HepG2 (cell line): ENCODE measurements around the gene SMIM44. TPM values are rescaled to one million over a fixed set of nuclear protein-coding genes. Genes with fewer than 3 reads are reported as not detected.

ENCODE experiments used
- ATAC-seq: fragments of 200-7000 bp; cut with Tn5 transposase; 3 replicates; pipeline ENCODE4 v1.9.1; 2020; ENCODE audit warnings: mild to moderate bottlenecking, moderate library complexity
- BruUV-seq: library from RNA; stranded (reverse); fragments of 400-500 nt; replicated peaks from 2 replicates; lab custom pipeline; 2021; lab: Mats Ljungman, UMichigan
- CTCF ChIA-PET: fragments of 300-600 bp; formaldehyde crosslinking; extraction: SDS; loops from one replicate; lab custom pipeline; 2021; ENCODE audit warnings: low total read pairs, inconsistent platforms, low intra/inter-chr PET ratio; lab: Yijun Ruan, JAX
- POLR2A ChIA-PET: fragments of 350-600 bp; sonication (Branson Sonifier 250); formaldehyde crosslinking; loops from one replicate; lab custom pipeline; 2020; ENCODE audit warnings: antibody characterized with exemption, inconsistent platforms; lab: Yijun Ruan, JAX
- DNase-seq: peaks from one replicate; pipeline ENCODE4 v3.0.0-alpha.2; 2015; ENCODE audit warnings: low spot score
- FAIRE-seq: peaks from 3 replicates; lab custom pipeline; 2011; peaks lifted over from hg19 to GRCh38; lab: Jason Lieb, UNC
- H2AFZ ChIP-seq: one replicate; pipeline ENCODE4 v1.6.1; 2011; ENCODE audit warnings: low read length, inconsistent platforms
- H3K27ac ChIP-seq: fragments of 300-600 bp; 3 replicates; pipeline ENCODE4 v1.8.0; 2011; ENCODE audit warnings: mixed run types, mild to moderate bottlenecking, mixed read lengths, low read length, inconsistent platforms; ENCODE audit not compliant: insufficient read depth; ENCODE audit errors: extremely low read length
- H3K27me3 ChIP-seq, 2 experiments: fragments of 200-600 bp in 1 of 2; 2 replicates in 1 of 2; 3 replicates in 1 of 2; pipeline versions ENCODE4 v1.6.0 to v1.8.0; 2011; ENCODE audit warnings: low read length in 2 of 2, mild to moderate bottlenecking in 2 of 2, moderate library complexity in 2 of 2, inconsistent platforms in 1 of 2; ENCODE audit not compliant: insufficient read depth in 2 of 2, control insufficient read depth in 1 of 2
- H3K36me3 ChIP-seq, 2 experiments: fragments of 200-600 bp in 1 of 2; replicated peaks in 1 of 2; 2 replicates in 1 of 2; 3 replicates in 1 of 2; pipeline versions ENCODE4 v1.5.1 to v1.8.0; 2011; ENCODE audit warnings: low read length in 2 of 2, inconsistent platforms in 1 of 2; ENCODE audit not compliant: insufficient read depth in 2 of 2, control insufficient read depth in 1 of 2
- H3K4me1 ChIP-seq: 2 replicates; pipeline ENCODE4 v1.5.1; 2012; ENCODE audit warnings: low read length, inconsistent platforms; ENCODE audit not compliant: insufficient read depth
- H3K4me2 ChIP-seq: 2 replicates; pipeline ENCODE4 v1.6.0; 2011; ENCODE audit warnings: low read depth, low read length, inconsistent platforms
- H3K4me3 ChIP-seq, 3 experiments: fragments of 200-600 bp in 1 of 3; sonication (generic), shearing (Covaris generic) in 1 of 3; replicated peaks in 1 of 3; 2 replicates each; pipeline ENCODE4 v1.5.1; 2011 to 2016; ENCODE audit warnings: low read length in 3 of 3, inconsistent platforms in 2 of 3, low read depth in 2 of 3, mild to moderate bottlenecking in 2 of 3, control low read depth in 1 of 3, mixed read lengths in 1 of 3; ENCODE audit not compliant: insufficient read depth in 1 of 3
- H3K79me2 ChIP-seq: one replicate; pipeline ENCODE4 v1.6.1; 2011; ENCODE audit warnings: low read length, inconsistent platforms; ENCODE audit not compliant: insufficient read depth
- H3K9ac ChIP-seq: 2 replicates; pipeline ENCODE4 v1.6.0; 2011; ENCODE audit warnings: mild to moderate bottlenecking, low read depth, low read length, inconsistent platforms; ENCODE audit not compliant: insufficient read depth
- H3K9me3 ChIP-seq: 2 replicates; pipeline ENCODE4 v1.5.1; 2012; ENCODE audit warnings: mild to moderate bottlenecking, low read length
- H4K20me1 ChIP-seq: 2 replicates; pipeline ENCODE4 v1.6.0; 2011; ENCODE audit warnings: inconsistent platforms, mild to moderate bottlenecking, low read length, moderate library complexity; ENCODE audit not compliant: insufficient read depth
- ZNF205 ChIP-seq: IDR thresholded peaks from 2 replicates; pipeline ENCODE4 v1.6.1; 2018; ENCODE audit warnings: missing biosample characterization, missing genetic modification reagents
- ZNF264 ChIP-seq: sonication (generic); formaldehyde crosslinking; IDR thresholded peaks from 2 replicates; pipeline ENCODE4 v1.4.0; 2020; ENCODE audit warnings: missing genetic modification reagents
- ZNF672 ChIP-seq: sonication (generic); formaldehyde crosslinking; IDR thresholded peaks from 2 replicates; pipeline ENCODE4 v1.8.1; 2022; ENCODE audit warnings: missing genetic modification reagents
- WGBS: methylation state at CpG from one replicate; pipeline ENCODE4 v1.1.6; 2017; ENCODE audit warnings: low lambda C conversion rate; 5-methylcytosine and 5-hydroxymethylcytosine counted together
- in situ Hi-C: cut with HindIII; loops from 2 replicates; pipeline ENCODE4 v1.10.0; 2017; ENCODE audit warnings: low pct_unique_long_range_greater_than_20kb; ENCODE audit not compliant: extremely low pct_ligation_motif_present
- intact Hi-C: fragments of 100-400 bp; cut with micrococcal nuclease; formaldehyde crosslinking; loops from one replicate; pipeline ENCODE4 v1.10.0; 2022; ENCODE audit not compliant: unreplicated experiment
- polyA plus RNA-seq, 8 experiments: library from polyadenylated mRNA; depleted of rRNA in 3 of 8; stranded (reverse) in 7 of 8; unstranded in 1 of 8; fragments of >200 nt; fragmentation: Illumina TruSeq in 4 of 8; extraction: Trizol in 4 of 8; gene quantifications; 2 replicates each; pipeline versions ENCODE4 v1.2.1 to v1.2.3, GENCODE V29; 2011 to 2016; ENCODE audit warnings: low read depth in 4 of 8, missing spikeins in 1 of 8, mixed read lengths in 1 of 8; ENCODE audit not compliant: insufficient read depth in 1 of 8
- total RNA-seq, 5 experiments: library from RNA; depleted of rRNA; stranded (reverse); fragments of >200 nt; fragmentation: Illumina TruSeq; extraction: Trizol; gene quantifications; 2 replicates each; pipeline ENCODE4 v1.2.3, GENCODE V29; 2016; ENCODE audit warnings: low read depth in 1 of 5
- TF ChIP-seq, protein P1 (sequence below): sonication (generic); formaldehyde crosslinking; IDR thresholded peaks from 2 replicates; pipeline ENCODE4 v1.8.0; 2022; ENCODE audit warnings: missing genetic modification reagents, low read depth, mild to moderate bottlenecking, borderline replicate concordance
- TF ChIP-seq, protein P2 (sequence below): sonication (generic); formaldehyde crosslinking; IDR thresholded peaks from 2 replicates; pipeline ENCODE4 v1.5.1; 2020; ENCODE audit warnings: missing genetic modification reagents, mild to moderate bottlenecking, borderline replicate concordance
- TF ChIP-seq, protein P3 (sequence below): IDR thresholded peaks from 2 replicates; pipeline ENCODE4 v1.6.1; 2016; ENCODE audit warnings: mild to moderate bottlenecking
- TF ChIP-seq, protein P4 (sequence below): sonication (generic); formaldehyde crosslinking; IDR thresholded peaks from 2 replicates; pipeline ENCODE4 v1.9.0; 2021; ENCODE audit warnings: missing genetic modification reagents, borderline replicate concordance

Gene SMIM44
- total and polyA plus RNA-seq, 2 of the 13 experiments (the other 11 are each of a cell fraction or from before 2014, with no cell fraction given) = not detected

DNA sequence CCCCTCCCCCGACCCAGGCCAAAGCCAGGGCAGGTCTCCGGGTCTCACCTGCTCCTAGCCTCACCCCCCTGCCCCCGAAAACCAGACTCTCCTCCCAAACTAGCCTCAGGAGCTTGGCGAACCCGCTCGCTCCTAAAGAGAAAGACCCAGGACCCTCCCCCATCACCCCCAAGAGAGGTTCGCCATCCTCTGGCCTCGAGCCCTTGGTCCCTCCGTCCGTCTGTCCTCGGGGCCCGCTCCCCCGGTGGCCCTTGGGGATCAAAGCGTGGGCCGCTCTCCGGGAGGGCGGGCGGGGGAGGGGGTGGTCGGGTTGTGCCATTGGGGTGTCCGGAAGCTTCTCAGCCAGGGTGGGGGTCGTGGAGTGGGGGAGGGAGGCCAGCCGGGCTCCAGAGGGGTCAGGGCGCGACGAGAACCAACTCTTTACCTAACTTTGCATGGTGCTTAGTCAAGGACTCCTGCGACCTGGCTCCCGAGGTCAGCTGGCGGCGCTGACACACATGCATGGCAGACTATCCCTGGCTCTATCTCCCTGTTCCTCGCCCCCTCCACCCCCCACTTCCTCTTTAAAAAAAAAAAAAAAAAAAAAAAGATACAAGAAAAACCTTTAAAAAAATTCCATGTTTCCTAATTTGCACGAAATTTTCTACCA lies 18.5 kb downstream of the SMIM44 start:
- ChIA-PET POLR2A (no interaction called here), CTCF (no interaction called here)
- Histone ChIP-seq H3K27ac (no peak overlapping the region), H3K9me3 (no peaks in the 10 kb centered on the region), H3K36me3 (peaks cover 0 to 5% of the 10 kb centered on the region in 2 experiments; a peak in 1 of 5 replicates), H4K20me1 (no peaks in the 10 kb centered on the region), H3K4me2 (no peak overlapping the region), H2AFZ (no peak overlapping the region), H3K27me3 (no peaks in the 10 kb centered on the region; a peak in 1 of 5 replicates), H3K4me1 (0 out of 2 replicates have a peak, but pooled peaks cover 8% of the 10 kb centered on the region), H3K9ac (no peak overlapping the region), H3K4me3 (no peak overlapping the region), H3K79me2 (no peaks in the 10 kb centered on the region)
- ATAC-seq (no peak), FAIRE-seq (no peak), DNase-seq (no peak)
- TF ChIP-seq, protein P1, sequence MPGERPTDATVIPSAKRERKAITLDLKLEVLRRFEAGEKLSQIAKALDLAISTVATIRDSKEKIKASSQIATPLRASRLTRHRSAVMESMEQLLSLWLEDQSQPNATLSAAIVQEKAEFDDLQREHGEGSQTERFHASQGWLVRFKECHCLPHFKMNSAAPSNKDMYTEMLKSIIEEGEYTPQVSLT (CRISPR knock-in tag) = no peak
- TF ChIP-seq, protein P2, sequence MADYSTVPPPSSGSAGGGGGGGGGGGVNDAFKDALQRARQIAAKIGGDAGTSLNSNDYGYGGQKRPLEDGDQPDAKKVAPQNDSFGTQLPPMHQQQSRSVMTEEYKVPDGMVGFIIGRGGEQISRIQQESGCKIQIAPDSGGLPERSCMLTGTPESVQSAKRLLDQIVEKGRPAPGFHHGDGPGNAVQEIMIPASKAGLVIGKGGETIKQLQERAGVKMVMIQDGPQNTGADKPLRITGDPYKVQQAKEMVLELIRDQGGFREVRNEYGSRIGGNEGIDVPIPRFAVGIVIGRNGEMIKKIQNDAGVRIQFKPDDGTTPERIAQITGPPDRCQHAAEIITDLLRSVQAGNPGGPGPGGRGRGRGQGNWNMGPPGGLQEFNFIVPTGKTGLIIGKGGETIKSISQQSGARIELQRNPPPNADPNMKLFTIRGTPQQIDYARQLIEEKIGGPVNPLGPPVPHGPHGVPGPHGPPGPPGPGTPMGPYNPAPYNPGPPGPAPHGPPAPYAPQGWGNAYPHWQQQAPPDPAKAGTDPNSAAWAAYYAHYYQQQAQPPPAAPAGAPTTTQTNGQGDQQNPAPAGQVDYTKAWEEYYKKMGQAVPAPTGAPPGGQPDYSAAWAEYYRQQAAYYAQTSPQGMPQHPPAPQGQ (CRISPR knock-in tag) = no peak
- TF ChIP-seq, protein P3, sequence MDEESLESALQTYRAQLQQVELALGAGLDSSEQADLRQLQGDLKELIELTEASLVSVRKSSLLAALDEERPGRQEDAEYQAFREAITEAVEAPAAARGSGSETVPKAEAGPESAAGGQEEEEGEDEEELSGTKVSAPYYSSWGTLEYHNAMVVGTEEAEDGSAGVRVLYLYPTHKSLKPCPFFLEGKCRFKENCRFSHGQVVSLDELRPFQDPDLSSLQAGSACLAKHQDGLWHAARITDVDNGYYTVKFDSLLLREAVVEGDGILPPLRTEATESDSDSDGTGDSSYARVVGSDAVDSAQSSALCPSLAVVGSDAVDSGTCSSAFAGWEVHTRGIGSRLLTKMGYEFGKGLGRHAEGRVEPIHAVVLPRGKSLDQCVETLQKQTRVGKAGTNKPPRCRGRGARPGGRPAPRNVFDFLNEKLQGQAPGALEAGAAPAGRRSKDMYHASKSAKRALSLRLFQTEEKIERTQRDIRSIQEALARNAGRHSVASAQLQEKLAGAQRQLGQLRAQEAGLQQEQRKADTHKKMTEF (CRISPR knock-in tag) = no peak
- TF ChIP-seq, protein P4, sequence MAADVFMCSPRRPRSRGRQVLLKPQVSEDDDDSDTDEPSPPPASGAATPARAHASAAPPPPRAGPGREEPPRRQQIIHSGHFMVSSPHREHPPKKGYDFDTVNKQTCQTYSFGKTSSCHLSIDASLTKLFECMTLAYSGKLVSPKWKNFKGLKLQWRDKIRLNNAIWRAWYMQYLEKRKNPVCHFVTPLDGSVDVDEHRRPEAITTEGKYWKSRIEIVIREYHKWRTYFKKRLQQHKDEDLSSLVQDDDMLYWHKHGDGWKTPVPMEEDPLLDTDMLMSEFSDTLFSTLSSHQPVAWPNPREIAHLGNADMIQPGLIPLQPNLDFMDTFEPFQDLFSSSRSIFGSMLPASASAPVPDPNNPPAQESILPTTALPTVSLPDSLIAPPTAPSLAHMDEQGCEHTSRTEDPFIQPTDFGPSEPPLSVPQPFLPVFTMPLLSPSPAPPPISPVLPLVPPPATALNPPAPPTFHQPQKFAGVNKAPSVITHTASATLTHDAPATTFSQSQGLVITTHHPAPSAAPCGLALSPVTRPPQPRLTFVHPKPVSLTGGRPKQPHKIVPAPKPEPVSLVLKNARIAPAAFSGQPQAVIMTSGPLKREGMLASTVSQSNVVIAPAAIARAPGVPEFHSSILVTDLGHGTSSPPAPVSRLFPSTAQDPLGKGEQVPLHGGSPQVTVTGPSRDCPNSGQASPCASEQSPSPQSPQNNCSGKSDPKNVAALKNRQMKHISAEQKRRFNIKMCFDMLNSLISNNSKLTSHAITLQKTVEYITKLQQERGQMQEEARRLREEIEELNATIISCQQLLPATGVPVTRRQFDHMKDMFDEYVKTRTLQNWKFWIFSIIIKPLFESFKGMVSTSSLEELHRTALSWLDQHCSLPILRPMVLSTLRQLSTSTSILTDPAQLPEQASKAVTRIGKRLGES (CRISPR knock-in tag) = no peak
- TF ChIP-seq ZNF205 (CRISPR knock-in tag) (no peak), ZNF264 (CRISPR knock-in tag) (no peak), ZNF672 (CRISPR knock-in tag) (no peak)
- in situ Hi-C loops = no loop called here
- BruUV-seq = no TSS peak
- WGBS = 90% methylated on average over 25 of the region's 31 CpGs
- intact Hi-C loops = no loop called here
